Gastrocnemius medialis (tissue), 4 donors: Measurements from ENCODE around the gene WDR70.

ENCODE experiments used
- CTCF ChIP-seq, 5 experiments: fragments of 450-650 bp in 3 of 5; fragments of 200-600 bp in 2 of 5; sonication (generic) in 2 of 5; IDR thresholded peaks in 4 of 5; conservative IDR thresholded peaks in 1 of 5; 1 replicate in 4 of 5; 2 replicates in 1 of 5; pipeline ENCODE4 v1.5.1; 2016 to 2019; ENCODE audit warnings: antibody characterized with exemption in 5 of 5, mild to moderate bottlenecking in 3 of 5, moderate library complexity in 3 of 5
- POLR2A ChIP-seq, 2 donors: fragments of 450-650 bp; IDR thresholded peaks; one replicate each; pipeline ENCODE4 v1.6.1; 2017; ENCODE audit warnings: antibody characterized with exemption in 2 of 2, mild to moderate bottlenecking in 2 of 2, moderate library complexity in 2 of 2

- no peak for TF ChIP-seq CTCF (IDR thresholded peaks at IDR 0.05 in 4 of 5, conservative IDR thresholded peaks at IDR 0.05 in 1 of 5)
- no peak for TF ChIP-seq POLR2A (IDR thresholded peaks at IDR 0.05)
These were observed 282.3 kb downstream of the WDR70 start for GRCh38 chr5:37661227-37661920.
